Gastroesophageal sphincter (tissue), 3 donors: Measurements from ENCODE around the gene ADAMTS7.

Source experiments
- EP300 ChIP-seq: sonication (generic); formaldehyde crosslinking; IDR thresholded peaks from one replicate; pipeline ENCODE4 v1.6.1; 2017; ENCODE audit warnings: antibody characterized with exemption, mild to moderate bottlenecking
- POLR2A ChIP-seq, 2 donors: fragments of 450-650 bp; IDR thresholded peaks; one replicate each; pipeline ENCODE4 v1.6.1; 2017; ENCODE audit warnings: antibody characterized with exemption in 2 of 2, mild to moderate bottlenecking in 2 of 2, moderate library complexity in 1 of 2
- POLR2AphosphoS5 ChIP-seq: sonication (generic); formaldehyde crosslinking; IDR thresholded peaks from one replicate; pipeline ENCODE4 v1.6.1; 2017; ENCODE audit warnings: antibody characterized with exemption
- TF ChIP-seq, protein P1 (sequence below), 4 experiments: fragments of 200-600 bp in 2 of 4; fragments of 450-650 bp in 2 of 4; sonication (generic) in 1 of 4; IDR thresholded peaks; one replicate each; pipeline ENCODE4 v1.5.1; 2017 to 2019; ENCODE audit warnings: antibody characterized with exemption in 4 of 4, mild to moderate bottlenecking in 2 of 4, moderate library complexity in 2 of 4

DNA sequence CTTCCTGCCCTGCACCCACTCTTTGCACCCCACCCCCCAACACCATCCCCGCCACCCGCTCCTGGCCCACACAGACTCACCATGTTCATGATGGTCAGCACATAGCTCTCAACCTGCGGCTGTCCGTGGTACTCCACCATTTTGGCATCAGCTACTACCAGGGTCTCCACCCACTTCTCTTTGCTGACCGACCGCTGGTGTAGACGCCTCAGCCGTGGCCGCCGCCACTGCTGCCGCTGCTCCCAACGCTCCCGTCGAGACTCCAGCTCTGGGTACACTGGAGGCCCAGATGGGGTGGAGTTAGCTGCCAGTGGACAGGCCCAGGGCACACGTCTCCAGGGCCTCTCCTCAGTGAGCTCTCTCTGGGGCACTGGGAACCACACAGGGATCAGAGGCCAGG, 14.8 kb downstream of the ADAMTS7 start:
- TF ChIP-seq POLR2A (IDR thresholded peaks at IDR 0.05) (no peak), EP300 (no peak), POLR2AphosphoS5 (no peak)
- TF ChIP-seq, protein P1, sequence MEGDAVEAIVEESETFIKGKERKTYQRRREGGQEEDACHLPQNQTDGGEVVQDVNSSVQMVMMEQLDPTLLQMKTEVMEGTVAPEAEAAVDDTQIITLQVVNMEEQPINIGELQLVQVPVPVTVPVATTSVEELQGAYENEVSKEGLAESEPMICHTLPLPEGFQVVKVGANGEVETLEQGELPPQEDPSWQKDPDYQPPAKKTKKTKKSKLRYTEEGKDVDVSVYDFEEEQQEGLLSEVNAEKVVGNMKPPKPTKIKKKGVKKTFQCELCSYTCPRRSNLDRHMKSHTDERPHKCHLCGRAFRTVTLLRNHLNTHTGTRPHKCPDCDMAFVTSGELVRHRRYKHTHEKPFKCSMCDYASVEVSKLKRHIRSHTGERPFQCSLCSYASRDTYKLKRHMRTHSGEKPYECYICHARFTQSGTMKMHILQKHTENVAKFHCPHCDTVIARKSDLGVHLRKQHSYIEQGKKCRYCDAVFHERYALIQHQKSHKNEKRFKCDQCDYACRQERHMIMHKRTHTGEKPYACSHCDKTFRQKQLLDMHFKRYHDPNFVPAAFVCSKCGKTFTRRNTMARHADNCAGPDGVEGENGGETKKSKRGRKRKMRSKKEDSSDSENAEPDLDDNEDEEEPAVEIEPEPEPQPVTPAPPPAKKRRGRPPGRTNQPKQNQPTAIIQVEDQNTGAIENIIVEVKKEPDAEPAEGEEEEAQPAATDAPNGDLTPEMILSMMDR (IDR thresholded peaks at IDR 0.05): no peak
